SK-N-MC (cell line): Measurements from ENCODE around the gene NHERF2.

Source experiments
- DNase-seq: peaks from one replicate; pipeline ENCODE4 v3.0.0-alpha.2; 2011; ENCODE audit warnings: low read depth, low spot score
- H3K27ac ChIP-seq: fragments of 200-600 bp; sonication (generic); 2 replicates; pipeline ENCODE4 v1.5.1; 2016; ENCODE audit warnings: mixed run types
- H3K36me3 ChIP-seq: fragments of 200-600 bp; sonication (generic); 2 replicates; pipeline ENCODE4 v1.6.1; 2017; ENCODE audit warnings: antibody characterized with exemption, low read length, mixed read lengths; ENCODE audit not compliant: insufficient read depth
- H3K4me3 ChIP-seq: fragments of 200-600 bp; sonication (generic); 2 replicates; pipeline ENCODE4 v1.5.1; 2016
- H3K9ac ChIP-seq: fragments of 200-600 bp; sonication (generic); 2 replicates; pipeline ENCODE4 v1.8.0; 2017; ENCODE audit warnings: mixed run types, mixed read lengths; ENCODE audit not compliant: insufficient read length
- H3K9me3 ChIP-seq: fragments of 200-600 bp; sonication (generic); 2 replicates; pipeline ENCODE4 v1.6.1; 2017; ENCODE audit warnings: low read depth, mild to moderate bottlenecking, antibody characterized with exemption, low read length, moderate library complexity, mixed read lengths
- EZH2 ChIP-seq: fragments of 200-600 bp; sonication (generic); IDR thresholded peaks from one replicate; pipeline ENCODE4 v1.6.1; 2017; ENCODE audit warnings: antibody characterized with exemption
- FOXP2 ChIP-seq: optimal IDR thresholded peaks from 2 replicates; pipeline ENCODE3; 2011; ENCODE audit warnings: mild to moderate bottlenecking, moderate library complexity; ENCODE audit not compliant: insufficient read depth; ENCODE audit errors: extremely low read length, control extremely low read depth
- POLR2AphosphoS5 ChIP-seq: IDR thresholded peaks from 2 replicates; pipeline ENCODE4 v1.6.1; 2012; ENCODE audit warnings: mild to moderate bottlenecking, low read depth, low read length, borderline replicate concordance

Gene NHERF2

GRCh38 chr16:2002406-2003230 lies 24.1 kb upstream of the NHERF2 start:
- no peak overlapping the region for H3K9ac ChIP-seq
- TF ChIP-seq FOXP2 (no peak), POLR2AphosphoS5 (no peak), EZH2 (no peak)
- H3K27ac ChIP-seq, result no peak overlapping the region
- H3K9me3 ChIP-seq, result no peaks in the 10 kb centered on the region
- no peak for DNase-seq
- H3K36me3 ChIP-seq, result peaks cover 53% of the 10 kb centered on the region; the same call in 1 of the 2 replicates
- no peak overlapping the region for H3K4me3 ChIP-seq

GRCh38 chr16:2003231-2003826 lies 23.4 kb upstream of the NHERF2 start:
- DNase-seq, result no peak
- no peaks in the 10 kb centered on the region for H3K9me3 ChIP-seq
- peaks cover 55% of the 10 kb centered on the region; the same call in 1 of the 2 replicates for H3K36me3 ChIP-seq
- no peak for TF ChIP-seq FOXP2
- no peak for TF ChIP-seq EZH2
- no peak for TF ChIP-seq POLR2AphosphoS5
- H3K9ac ChIP-seq, result no peak overlapping the region
- no peak overlapping the region for H3K27ac ChIP-seq
- H3K4me3 ChIP-seq, result no peak overlapping the region

- Histone ChIP-seq H3K9ac (no peak overlapping the region), H3K36me3 (peaks cover 51% of the 10 kb centered on the region; the same call in 1 of the 2 replicates), H3K4me3 (no peak overlapping the region), H3K27ac (no peak overlapping the region), H3K9me3 (no peaks in the 10 kb centered on the region)
- no peak for DNase-seq
- no peak for TF ChIP-seq FOXP2
- TF ChIP-seq POLR2AphosphoS5, result no peak
- TF ChIP-seq EZH2, result no peak
Observed at GRCh38 chr16:2003827-2004641, 22.7 kb upstream of the NHERF2 start.

- Histone ChIP-seq H3K4me3 (no peak overlapping the region), H3K36me3 (peaks cover 42% of the 10 kb centered on the region; the same call in 1 of the 2 replicates), H3K9ac (no peak overlapping the region), H3K27ac (no peak overlapping the region), H3K9me3 (no peaks in the 10 kb centered on the region)
- no peak for DNase-seq
- TF ChIP-seq FOXP2 (no peak), EZH2 (no peak), POLR2AphosphoS5 (no peak)
Observed at GRCh38 chr16:2004795-2005517, 21.7 kb upstream of the NHERF2 start.

DNA sequence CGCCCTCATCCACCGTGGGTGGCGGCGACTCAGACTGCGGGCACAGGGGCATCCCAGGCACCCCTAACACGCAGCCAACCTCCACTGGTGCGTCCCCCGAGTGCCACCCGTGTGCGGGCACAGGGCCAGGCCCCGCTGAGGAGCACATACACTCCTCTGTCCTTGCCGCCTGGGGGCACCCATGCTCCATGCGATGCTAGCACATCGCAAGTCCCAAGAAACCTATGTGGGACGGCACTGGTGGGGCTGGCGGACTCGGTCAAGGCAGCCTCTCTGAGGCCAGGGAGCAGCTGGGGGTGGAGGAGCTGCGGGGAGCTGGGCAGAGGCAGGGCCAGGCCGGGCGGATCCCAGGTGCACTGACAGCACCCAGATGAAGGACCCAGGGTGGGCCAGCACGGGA lies 21.1 kb upstream of the NHERF2 start:
- Histone ChIP-seq H3K9ac (no peak overlapping the region), H3K36me3 (peaks cover 36% of the 10 kb centered on the region; the same call in 1 of the 2 replicates), H3K9me3 (no peaks in the 10 kb centered on the region), H3K4me3 (no peak overlapping the region), H3K27ac (no peak overlapping the region)
- DNase-seq, result no peak
- TF ChIP-seq POLR2AphosphoS5 (no peak), FOXP2 (no peak), EZH2 (no peak)

- no peak for TF ChIP-seq FOXP2
- no peak for TF ChIP-seq EZH2
- TF ChIP-seq POLR2AphosphoS5, result peak; percentile 15; the same call in 1 of the 2 replicates
- H3K9ac ChIP-seq, result no peak overlapping the region
- no peaks in the 10 kb centered on the region for H3K9me3 ChIP-seq
- H3K36me3 ChIP-seq, result peaks cover 31% of the 10 kb centered on the region; the same call in 1 of the 2 replicates
- no peak overlapping the region for H3K4me3 ChIP-seq
- no peak for DNase-seq
- no peak overlapping the region for H3K27ac ChIP-seq
Observed at GRCh38 chr16:2006317-2006716, 20.4 kb upstream of the NHERF2 start.

DNA sequence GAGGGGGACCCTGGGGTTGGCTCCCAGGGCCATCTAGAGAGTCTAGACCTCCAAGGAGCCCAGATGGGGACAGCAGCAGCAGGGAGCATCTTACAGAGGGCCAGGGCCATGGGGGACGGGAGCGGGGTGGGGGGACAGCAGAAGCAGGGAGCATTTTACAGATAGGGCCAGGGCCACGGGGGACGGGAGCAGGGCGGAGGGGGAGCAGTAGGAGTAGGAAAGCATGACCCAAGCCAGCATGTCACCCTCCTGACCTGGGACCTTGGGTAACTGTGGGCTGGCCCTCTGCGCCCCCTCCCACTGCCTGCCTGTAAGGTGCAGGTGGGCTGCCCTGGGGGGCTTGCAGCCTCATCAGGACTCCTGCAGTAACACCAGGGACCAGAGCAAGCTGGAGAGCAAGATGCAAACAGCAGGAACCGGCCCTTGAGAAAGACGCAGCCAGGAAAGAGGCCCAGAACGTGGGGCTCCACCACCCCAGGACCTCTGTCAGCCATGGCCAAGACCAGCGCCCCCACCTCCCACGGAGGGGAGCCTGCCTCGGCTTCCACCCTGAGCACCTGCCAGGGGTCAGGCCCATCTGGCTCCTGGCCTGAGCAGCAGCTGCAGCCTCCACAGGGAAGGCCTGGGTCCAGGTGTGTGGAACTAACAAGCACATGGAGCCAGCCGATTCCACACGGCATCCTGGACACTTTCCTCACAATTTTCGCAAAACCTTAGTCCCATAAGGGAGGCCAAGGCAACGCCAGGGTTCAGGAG lies 19.4 kb upstream of the NHERF2 start:
- peak overlapping the region; percentile 98 for H3K9ac ChIP-seq
- H3K9me3 ChIP-seq, result no peaks in the 10 kb centered on the region
- H3K27ac ChIP-seq, result no peak overlapping the region
- H3K4me3 ChIP-seq, result peak overlapping the region; percentile 96
- H3K36me3 ChIP-seq, result peaks cover 22% of the 10 kb centered on the region; the same call in 1 of the 2 replicates
- TF ChIP-seq EZH2 (no peak), FOXP2 (no peak), POLR2AphosphoS5 (no peak)
- no peak for DNase-seq
